CD4-positive, alpha-beta T cell treated with Interleukin-17A for 1 hour (primary cell): ENCODE measurements around the gene PLAGL1.
"Not testable (repeated sequence)": the region's sequence is repeated elsewhere in the genome, so short reads cannot be mapped to it uniquely, and the experiment has no call there.

Source experiments
- DNase-seq: peaks from one replicate; pipeline ENCODE4 v3.0.0-alpha.2; 2020

The PLAGL1 gene

DNA sequence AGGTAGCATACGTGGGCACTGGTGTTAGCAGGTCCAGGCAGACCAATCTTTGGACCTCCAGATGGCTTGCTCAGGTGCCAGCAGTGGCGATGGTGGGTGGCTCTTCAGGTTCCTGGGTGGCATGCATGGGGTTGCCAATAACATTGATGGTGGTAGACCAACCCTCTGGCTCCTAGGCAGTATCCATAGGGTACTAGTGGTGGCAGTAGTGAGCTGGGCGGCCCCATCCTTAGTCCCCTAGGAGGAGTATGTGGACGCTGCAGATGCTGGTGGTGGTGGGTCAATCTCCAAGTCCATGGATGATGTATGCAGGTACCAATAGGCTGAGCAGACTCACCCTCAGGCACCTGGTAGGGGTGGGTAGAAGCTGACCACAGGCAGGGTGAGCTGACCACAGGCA, 73.2 kb downstream of the PLAGL1 start:
- no peak for DNase-seq

DNA sequence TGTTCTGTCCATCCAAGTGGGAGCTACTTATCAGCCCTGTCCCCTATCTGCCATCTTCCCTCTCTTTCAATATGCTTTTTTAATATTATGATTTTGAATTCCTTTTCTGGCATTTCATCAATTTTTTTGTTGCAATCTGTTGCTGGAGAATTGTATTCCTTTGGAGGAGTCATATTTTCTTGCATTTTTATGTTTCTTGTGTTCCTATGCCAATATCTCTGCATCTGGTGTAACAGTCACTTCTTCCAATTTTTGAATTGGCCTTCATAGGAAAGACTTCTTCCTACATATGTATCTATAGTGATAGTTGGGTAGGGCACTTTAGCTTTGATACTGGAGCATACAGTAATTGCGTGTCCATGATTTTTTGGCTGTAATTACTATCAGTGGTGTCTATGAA, 73.7 kb downstream of the PLAGL1 start:
- DNase-seq: no peak

DNA sequence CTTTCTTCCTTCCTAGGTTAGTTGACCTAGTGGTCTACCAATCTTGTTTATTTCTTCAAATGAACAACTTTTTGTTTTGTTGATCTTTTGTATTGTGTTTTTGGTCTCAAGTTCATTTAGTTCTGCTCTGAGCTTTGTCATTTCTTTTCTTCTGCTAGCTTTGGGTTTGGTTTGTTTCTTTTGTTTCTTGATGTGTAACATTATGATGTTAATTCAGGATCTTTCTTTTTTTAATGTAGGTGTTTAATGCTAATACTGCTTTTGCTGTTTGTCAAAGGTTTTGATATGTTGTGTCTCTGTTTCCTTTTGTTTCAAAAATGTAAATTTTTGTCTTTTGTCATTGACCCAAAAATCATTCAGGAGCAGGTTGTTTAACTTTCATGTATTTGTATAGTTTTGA, 78.1 kb downstream of the PLAGL1 start:
- DNase-seq: no peak

DNA sequence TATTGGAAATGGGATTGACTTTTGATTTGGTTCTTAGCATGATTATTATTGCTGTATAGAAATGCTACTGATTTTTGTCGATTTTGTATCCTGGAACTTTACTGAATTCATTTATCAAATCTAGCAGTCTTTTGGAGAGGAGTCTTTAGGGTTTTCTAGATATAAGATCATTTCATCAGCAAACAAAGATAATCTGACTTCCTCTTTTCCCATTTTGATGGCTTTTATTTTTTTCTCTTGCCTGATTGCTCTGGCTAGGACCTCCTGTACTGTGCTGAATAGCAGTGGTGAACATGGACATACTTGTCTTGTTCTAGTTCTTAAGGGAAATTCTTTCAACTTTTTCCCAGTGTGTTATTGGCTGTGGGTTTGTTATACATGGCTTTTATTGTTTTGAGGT, 79.2 kb downstream of the PLAGL1 start:
- no peak for DNase-seq

DNA sequence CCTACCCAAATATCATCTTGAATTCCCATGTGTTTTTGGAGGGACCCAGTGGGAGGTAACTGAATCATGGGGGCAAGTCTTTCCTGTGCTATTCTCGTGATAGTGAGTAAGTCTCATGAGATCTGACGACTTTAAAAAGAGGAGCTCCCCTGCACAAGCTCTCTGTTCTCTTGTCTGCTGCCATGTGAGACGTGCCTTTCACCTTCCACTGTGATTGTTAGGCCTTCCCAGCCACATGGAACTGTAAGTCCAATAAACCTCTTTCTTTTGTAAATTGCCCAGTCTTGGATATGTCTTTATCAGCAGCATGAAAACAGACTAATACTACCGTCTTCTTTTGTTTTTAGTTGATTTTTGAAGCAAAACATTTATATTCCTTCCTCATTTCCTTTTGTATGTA, 91.0 kb downstream of the PLAGL1 start:
- not testable (repeated sequence) for DNase-seq

DNA sequence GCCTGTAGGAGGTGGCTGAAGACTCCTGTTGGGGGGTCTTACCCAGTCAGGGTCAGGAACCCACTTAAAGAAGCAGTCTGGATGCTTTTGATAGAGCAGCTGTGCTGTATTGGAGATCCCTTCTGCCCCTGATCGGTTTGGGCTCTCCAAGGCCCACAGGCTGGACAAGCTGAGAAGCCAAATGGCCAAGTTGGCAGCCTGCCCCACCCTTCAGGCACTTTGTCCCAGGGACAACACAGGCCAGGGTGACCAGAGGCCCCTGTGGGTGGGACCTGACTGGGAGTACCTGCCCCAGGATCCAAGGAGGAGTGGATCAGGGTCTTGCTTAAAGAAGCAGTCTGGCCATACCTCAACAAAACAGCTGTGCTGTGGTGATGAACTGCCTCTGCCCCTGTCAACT, 95.4 kb downstream of the PLAGL1 start:
- DNase-seq: no peak

DNA sequence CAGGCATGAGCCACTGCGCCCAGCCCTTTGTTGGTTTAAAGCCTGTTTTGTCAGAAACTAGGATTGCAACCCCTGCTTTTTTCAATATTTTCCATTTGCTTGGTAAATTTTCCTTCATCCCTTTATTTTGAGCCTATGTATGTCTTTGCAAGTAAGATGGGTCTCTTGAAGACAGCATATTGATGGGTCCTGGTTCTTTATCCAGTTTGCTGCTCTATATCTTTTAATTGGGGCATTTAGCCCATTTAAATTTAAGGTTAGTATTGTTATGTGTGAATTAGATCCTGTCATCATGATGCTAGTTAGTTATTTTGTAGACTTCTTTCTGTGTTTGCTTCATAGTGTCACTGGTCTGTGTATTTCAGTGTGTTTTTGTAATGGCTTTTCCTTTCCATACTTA, 97.0 kb downstream of the PLAGL1 start:
- no peak for DNase-seq

DNA sequence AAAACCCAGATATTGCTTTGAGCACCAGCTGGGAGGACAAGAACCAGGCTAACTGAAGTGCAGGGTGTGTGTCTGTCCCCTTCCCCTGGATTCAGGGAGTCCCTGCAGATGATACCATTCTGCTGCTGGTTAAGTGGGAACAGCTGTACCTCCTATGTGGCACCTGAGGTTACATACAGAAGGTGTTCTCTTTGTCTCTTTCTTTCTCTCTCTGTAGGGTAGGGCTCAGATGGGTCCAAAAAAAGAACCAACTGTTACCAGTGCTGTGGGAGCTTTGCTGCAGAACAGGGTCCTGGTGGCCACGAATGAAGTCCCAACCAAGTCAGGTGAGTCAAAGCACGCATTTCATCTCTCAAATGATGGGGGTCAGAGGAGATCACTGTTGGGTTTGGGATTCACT, 105.2 kb downstream of the PLAGL1 start:
- DNase-seq: no peak

DNA sequence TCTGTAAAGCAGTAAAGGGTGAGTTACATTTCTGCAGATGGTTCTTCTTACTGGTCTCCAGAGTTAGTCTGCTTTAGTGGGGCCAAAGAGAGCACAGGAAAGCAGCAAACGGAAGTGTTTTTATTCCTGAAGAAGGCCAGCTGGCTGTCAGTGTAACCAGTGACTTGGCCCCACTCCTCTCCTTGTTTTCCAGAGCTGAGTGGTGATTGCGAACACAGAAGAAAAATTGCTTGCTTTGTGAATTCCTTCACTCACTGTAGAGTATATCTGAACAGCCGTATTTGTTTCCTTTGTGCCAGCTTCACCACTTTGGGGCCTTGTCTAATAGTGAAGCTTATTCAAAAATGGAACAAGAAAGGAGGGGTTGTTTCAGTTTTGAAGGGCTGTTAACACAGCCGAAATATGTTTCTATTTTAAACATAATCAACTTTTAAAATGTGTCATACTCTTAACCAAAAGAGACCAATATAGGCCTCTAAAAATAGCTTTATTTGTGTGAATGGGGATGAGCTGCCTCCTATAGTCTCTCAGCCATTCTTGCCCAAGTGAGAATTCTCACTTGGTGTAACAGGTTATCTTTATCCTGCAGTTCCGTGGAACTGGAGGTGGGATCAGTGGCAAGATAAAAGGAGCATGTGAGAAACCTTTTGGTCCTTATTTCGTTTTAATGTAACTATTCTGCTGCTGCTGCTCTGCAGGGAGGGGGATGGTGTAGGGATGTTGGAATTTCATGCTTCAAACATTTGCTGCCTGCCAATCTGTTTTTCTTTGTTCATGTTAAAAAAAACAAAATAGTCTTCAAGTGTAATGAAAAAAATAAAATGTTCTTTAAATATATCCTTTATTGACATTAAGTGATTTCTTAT, 105.9 kb downstream of the PLAGL1 start:
- DNase-seq: no peak

DNA sequence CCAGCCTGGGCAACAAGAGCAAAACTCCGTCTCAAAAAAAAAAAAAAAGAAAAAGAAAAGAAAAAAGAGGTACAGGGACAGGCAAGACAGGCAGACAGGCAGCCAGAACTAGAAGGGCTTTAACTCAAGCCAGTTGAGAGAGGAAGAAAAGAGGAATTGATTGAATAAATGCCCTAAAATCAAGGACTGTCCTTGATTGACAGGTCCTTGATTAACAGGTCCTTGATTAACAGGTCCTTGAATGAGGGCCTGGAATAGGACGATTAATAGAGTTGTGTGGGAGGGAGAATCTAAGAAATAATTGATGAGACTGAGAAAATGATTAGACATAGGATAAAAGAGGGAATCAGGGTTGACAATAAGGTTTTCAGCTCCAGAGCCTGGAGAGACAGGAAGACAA, 107.7 kb downstream of the PLAGL1 start:
- DNase-seq: no peak

DNA sequence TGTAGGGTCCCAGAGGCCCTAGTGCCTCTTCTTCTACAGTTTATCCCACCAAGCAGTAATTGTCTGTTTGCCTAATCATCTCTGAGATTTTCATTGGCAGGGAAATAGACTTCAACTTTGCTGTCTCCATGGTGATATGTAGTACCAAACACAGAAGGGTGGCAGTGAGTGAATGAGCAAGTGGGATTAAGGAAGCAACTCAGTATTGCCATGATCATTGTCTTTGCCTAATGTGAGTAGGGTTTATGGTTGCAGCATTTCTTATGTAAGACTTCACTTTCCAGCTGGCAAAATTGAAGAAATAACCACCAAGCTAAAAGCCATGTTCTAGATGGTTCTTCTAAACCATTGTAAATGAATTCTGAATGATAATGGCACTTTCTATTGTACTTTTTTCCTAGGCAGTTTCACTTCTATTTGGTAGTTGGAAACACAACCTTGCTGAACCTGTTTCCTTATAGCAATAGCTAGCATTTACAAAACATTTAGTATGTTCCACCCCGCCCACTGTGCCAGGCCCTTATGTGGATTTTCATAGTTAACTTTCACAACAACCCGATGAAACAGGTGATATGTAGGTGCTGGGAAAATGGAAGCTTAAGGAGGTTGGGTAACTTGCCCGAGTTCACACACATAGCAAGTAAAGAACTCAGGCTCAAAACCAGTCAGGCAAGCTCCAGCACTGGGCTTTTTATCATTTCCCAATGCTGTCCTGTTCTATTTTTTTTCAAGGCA, 111.8 kb downstream of the PLAGL1 start:
- DNase-seq: no peak

DNA sequence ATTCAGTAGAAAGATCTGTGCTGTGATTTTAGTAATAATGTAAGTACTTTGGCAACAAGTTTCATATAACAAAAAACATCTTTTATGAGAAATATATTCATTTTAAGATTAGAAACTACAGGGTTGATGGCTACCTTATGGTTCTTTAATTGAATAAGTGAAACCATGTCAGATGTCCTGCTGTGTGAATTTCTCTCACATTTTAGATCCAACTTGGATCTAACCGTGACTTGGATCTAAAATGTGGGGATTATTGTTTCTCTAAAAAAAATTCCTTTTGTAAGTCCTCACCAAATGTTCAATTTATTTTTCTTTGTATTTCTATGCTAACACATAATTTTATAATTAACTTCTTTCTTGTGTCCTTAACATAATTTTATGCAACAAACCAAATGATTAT, 113.4 kb downstream of the PLAGL1 start:
- no peak for DNase-seq
